ENCODE results near the gene RGS6. TPM values are rescaled to one million over a fixed set of nuclear protein-coding genes. Genes with fewer than 3 reads are reported as not detected.

RGS6 gene
- total RNA-seq, 2 experiments from 2014 or later, result not detected

DNA sequence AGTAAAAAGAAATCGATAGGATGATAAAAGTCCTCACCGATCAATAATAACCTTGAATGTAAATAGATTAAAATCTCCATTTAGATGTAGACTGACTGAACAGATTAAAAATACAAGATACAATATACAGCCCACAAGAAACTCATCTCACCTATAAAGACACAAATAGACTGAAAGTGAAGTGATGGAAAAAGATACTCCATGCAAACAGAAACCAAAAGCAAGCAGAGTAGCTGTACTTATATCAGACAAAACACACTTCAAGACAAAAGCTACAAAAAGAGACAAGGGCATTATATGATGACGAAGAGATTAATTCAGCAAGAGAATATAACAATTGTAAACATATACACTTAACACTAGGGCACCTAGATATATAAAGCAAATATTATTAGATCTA is 444.8 kb downstream of the RGS6 start:
- DNase-seq (no peak), ATAC-seq (no peak)
- intact Hi-C loops (cut with micrococcal nuclease), result no loop called here
- POLR2A ChIA-PET, result no interaction called here
- Mint-ChIP-seq H3K9me3 (peaks cover 9% of the 10 kb centered on the region), H3K4me3 (no peak overlapping the region), H3K27me3 (peaks cover 15% of the 10 kb centered on the region), H3K36me3 (ENCODE audit: low read depth) (no peaks in the 10 kb centered on the region), H3K4me1 (ENCODE audit: low read depth) (peaks cover 7% of the 10 kb centered on the region), H3K27ac (no peak overlapping the region)
- TF ChIP-seq, protein P1, sequence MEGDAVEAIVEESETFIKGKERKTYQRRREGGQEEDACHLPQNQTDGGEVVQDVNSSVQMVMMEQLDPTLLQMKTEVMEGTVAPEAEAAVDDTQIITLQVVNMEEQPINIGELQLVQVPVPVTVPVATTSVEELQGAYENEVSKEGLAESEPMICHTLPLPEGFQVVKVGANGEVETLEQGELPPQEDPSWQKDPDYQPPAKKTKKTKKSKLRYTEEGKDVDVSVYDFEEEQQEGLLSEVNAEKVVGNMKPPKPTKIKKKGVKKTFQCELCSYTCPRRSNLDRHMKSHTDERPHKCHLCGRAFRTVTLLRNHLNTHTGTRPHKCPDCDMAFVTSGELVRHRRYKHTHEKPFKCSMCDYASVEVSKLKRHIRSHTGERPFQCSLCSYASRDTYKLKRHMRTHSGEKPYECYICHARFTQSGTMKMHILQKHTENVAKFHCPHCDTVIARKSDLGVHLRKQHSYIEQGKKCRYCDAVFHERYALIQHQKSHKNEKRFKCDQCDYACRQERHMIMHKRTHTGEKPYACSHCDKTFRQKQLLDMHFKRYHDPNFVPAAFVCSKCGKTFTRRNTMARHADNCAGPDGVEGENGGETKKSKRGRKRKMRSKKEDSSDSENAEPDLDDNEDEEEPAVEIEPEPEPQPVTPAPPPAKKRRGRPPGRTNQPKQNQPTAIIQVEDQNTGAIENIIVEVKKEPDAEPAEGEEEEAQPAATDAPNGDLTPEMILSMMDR (IDR thresholded peaks at IDR 0.05), result no peak
- CTCF ChIA-PET, result no interaction called here

DNA sequence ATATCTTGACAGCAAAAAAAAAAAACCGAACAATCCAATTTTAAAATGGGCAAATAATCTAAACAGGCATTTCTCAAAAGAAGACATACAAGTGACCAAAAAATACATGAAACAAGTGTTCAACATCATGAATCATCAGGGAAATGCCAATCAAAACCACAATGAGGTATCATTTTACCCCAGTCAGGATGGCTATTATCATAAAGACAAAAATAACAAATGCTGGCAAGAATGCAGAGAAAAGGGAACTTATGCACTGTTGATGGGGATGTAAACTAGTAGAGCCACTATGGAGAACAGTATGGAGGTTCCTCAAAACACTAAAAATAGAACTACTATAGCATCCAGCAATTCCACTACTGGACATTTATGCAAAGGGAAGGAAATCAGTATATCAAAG is 448.2 kb downstream of the RGS6 start:
- CTCF ChIA-PET, result no interaction called here
- no peak for DNase-seq
- POLR2A ChIA-PET, result no interaction called here
- H3K4me1 Mint-ChIP-seq (ENCODE audit: low read depth), result peaks cover 7% of the 10 kb centered on the region
- no peaks in the 10 kb centered on the region for H3K36me3 Mint-ChIP-seq (ENCODE audit: low read depth)
- ATAC-seq, result no peak
- intact Hi-C loops (cut with micrococcal nuclease), result no loop called here
- H3K4me3 Mint-ChIP-seq, result no peak overlapping the region
- peaks cover 7% of the 10 kb centered on the region for H3K9me3 Mint-ChIP-seq
- H3K27ac Mint-ChIP-seq, result no peak overlapping the region
- TF ChIP-seq, protein P1 (IDR thresholded peaks at IDR 0.05), result no peak
- peaks cover 20% of the 10 kb centered on the region for H3K27me3 Mint-ChIP-seq

DNA sequence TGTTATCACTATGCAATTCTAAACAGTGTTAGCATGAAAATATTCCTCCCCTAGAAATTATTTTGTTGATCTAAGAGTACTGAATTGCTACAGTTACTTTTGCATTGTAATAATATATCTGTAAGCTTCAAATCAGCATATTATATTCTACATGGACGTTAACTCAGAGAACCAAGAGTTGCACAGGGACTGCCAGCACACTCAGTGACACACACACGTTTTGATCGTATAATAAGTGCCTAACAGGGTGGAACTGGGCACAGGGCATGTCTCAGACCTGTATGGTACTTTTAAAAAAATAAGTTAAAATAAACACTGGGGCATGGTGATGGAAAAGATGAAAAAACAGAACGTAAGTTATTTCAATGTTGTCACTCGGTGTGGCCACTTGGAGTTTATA is 451.6 kb downstream of the RGS6 start:
- ChIA-PET POLR2A (interaction anchor here (0.7 kb wide), 1 partner anchor 578 kb away, joined by 3 read pairs; no protein-coding TSS in a partner anchor), CTCF (no interaction called here)
- Mint-ChIP-seq H3K36me3 (ENCODE audit: low read depth) (no peaks in the 10 kb centered on the region), H3K4me1 (ENCODE audit: low read depth) (peaks cover 4% of the 10 kb centered on the region), H3K4me3 (no peak overlapping the region), H3K27ac (no peak overlapping the region), H3K27me3 (peaks cover 19% of the 10 kb centered on the region), H3K9me3 (no peaks in the 10 kb centered on the region)
- ATAC-seq (no peak), DNase-seq (no peak)
- intact Hi-C loops (cut with micrococcal nuclease), result no loop called here
- TF ChIP-seq, protein P1 (IDR thresholded peaks at IDR 0.05), result no peak

DNA sequence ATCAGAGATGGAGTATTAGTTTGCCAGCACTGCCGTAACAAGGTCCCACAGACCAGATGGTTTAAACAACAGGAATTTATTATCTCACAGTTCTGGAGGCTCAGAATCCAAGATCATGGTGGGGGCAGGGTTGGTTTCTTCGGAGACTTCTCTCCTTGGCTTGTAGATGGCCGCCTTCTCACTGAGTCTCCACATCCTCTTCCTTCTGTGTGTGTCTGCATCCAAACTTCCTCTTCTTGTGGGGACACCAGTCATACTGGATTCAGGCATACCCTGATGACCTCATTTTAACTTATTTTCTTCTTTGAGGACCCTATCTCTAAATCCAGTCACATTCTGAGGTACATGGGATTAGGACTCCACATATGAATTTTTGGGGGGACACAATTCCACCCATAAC is 455.5 kb downstream of the RGS6 start:
- H3K4me1 Mint-ChIP-seq (ENCODE audit: low read depth), result no peaks in the 10 kb centered on the region
- no peaks in the 10 kb centered on the region for H3K36me3 Mint-ChIP-seq (ENCODE audit: low read depth)
- no peak overlapping the region for H3K27ac Mint-ChIP-seq
- TF ChIP-seq, protein P1 (IDR thresholded peaks at IDR 0.05), result no peak
- no peak for DNase-seq
- ChIA-PET CTCF (no interaction called here), POLR2A (no interaction called here)
- intact Hi-C loops (cut with micrococcal nuclease), result no loop called here
- no peak overlapping the region for H3K4me3 Mint-ChIP-seq
- no peaks in the 10 kb centered on the region for H3K9me3 Mint-ChIP-seq
- ATAC-seq, result no peak
- peaks cover 7% of the 10 kb centered on the region for H3K27me3 Mint-ChIP-seq

DNA sequence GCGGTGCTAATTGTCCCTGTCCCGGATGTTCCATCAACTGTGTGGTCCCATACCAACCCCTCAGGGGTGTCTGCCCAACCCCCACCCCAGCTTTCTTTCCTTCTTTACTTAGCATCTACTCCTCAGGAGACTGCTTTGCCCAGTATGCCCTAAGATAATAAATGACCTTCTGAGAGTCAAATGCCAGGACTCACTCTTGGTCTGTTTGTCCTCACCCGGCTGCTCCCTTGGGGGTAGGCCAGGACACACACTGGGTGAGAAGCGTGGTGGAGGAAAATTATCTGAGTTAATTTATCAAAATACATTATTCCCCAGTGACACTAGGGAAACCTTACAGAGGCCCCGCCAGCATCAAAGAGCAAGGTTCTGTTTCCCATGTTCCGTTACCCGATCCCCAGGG is 457.0 kb downstream of the RGS6 start:
- Mint-ChIP-seq H3K27ac (no peak overlapping the region), H3K9me3 (peaks cover 8% of the 10 kb centered on the region), H3K36me3 (ENCODE audit: low read depth) (no peaks in the 10 kb centered on the region), H3K27me3 (peaks cover 3% of the 10 kb centered on the region), H3K4me3 (no peak overlapping the region), H3K4me1 (ENCODE audit: low read depth) (no peaks in the 10 kb centered on the region)
- TF ChIP-seq, protein P1 (IDR thresholded peaks at IDR 0.05), result no peak
- ATAC-seq (no peak), DNase-seq (no peak)
- ChIA-PET CTCF (no interaction called here), POLR2A (no interaction called here)
- intact Hi-C loops (cut with micrococcal nuclease), result no loop called here

Data from activated CD8-positive, alpha-beta T cell treated with anti-CD3 and anti-CD28 coated beads for 36 hours (primary cell).